T-helper 17 cell (primary cell): Measurements from ENCODE around the gene KCTD7. TPM values are rescaled to one million over a fixed set of nuclear protein-coding genes. Genes with fewer than 3 reads are reported as not detected.
A peak's percentile ranks its signal among the peaks of the same experiment; 100 is the strongest.
"Not testable (repeated sequence)": the region's sequence is repeated elsewhere in the genome, so short reads cannot be mapped to it uniquely, and the experiment has no call there.

Source experiments
- ATAC-seq: fragments of 150-1000 bp; cut with Tn5 transposase; 2 replicates; pipeline ENCODE4 v1.10.0; 2021; ENCODE audit warnings: mild to moderate bottlenecking, moderate library complexity
- DNase-seq, 3 donors: peaks; one replicate each; pipeline versions ENCODE4 v3.0.0 to v3.0.0-alpha.2; 2020 to 2021
- H3K9me3 ChIP-seq: one replicate; pipeline ENCODE4 v1.7.0; 2013; ENCODE audit warnings: low read length, mild to moderate bottlenecking; ENCODE audit not compliant: control insufficient read depth, poor library complexity, severe bottlenecking
- H3K27ac Mint-ChIP-seq: one replicate; pipeline ENCODE4 v1.8.0; 2022; ENCODE audit warnings: mild to moderate bottlenecking, moderate library complexity, mixed read lengths
- H3K27me3 Mint-ChIP-seq: one replicate; pipeline ENCODE4 v1.8.0; 2022; ENCODE audit warnings: mixed read lengths
- H3K36me3 Mint-ChIP-seq: one replicate; pipeline ENCODE4 v1.8.0; 2022; ENCODE audit warnings: low read depth, mixed read lengths
- H3K4me1 Mint-ChIP-seq: one replicate; pipeline ENCODE4 v1.8.0; 2022; ENCODE audit warnings: mild to moderate bottlenecking, mixed read lengths
- H3K4me3 Mint-ChIP-seq: one replicate; pipeline ENCODE4 v1.8.0; 2022; ENCODE audit warnings: mild to moderate bottlenecking, moderate library complexity, mixed read lengths
- total RNA-seq, 4 donors: library from RNA in 2 of 4; stranded (reverse) in 2 of 4; gene quantifications; one replicate each; pipeline ENCODE4 v1.2.3 and lab custom pipeline; 2022 to 2026

KCTD7 gene
- total RNA-seq, 2 donors from 2014 or later = 27.0 to 32.2 TPM

DNA sequence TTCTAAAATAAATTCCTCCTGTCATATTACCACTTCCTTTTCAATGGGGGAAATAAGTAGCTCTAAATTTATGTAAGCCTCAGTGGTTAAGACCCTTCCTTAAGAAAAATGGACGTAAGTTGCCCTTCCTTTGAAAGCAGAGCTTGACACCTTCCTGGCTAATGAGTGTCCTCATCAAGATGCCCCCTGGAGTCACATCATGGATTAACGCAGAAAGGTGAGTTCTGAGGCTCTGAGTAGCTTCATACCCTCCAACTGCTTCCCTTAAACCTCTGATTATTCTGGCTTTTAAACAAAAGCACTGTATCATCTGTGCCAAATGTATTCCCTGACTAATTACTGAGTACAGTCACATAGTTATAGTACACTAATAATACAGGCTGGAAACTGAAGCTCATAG is 14.7 kb downstream of the KCTD7 start:
- H3K9me3 ChIP-seq = no peaks in the 10 kb centered on the region
- no peak overlapping the region for H3K4me3 Mint-ChIP-seq
- peaks cover 3% of the 10 kb centered on the region for H3K36me3 Mint-ChIP-seq
- H3K27me3 Mint-ChIP-seq = no peaks in the 10 kb centered on the region
- DNase-seq = no peak
- ATAC-seq = no peak
- H3K27ac Mint-ChIP-seq = peak overlapping the region; percentile 77
- peaks cover 21% of the 10 kb centered on the region for H3K4me1 Mint-ChIP-seq

GRCh38 chr7:66651026-66651425 is 22.3 kb downstream of the KCTD7 start:
- DNase-seq, ATAC-seq, H3K27me3 Mint-ChIP-seq, H3K9me3 ChIP-seq, H3K4me3 Mint-ChIP-seq, H3K36me3 Mint-ChIP-seq: not testable (repeated sequence)
- Mint-ChIP-seq H3K4me1 (peaks cover 14% of the 10 kb centered on the region), H3K27ac (peak overlapping the region; percentile 81)

GRCh38 chr7:66653719-66654274 is 25.1 kb downstream of the KCTD7 start:
- ATAC-seq, DNase-seq, H3K27me3 Mint-ChIP-seq, H3K36me3 Mint-ChIP-seq, H3K9me3 ChIP-seq: not testable (repeated sequence)
- H3K27ac Mint-ChIP-seq = peak overlapping the region; percentile 97
- H3K4me3 Mint-ChIP-seq = peak overlapping the region; percentile 97
- peaks cover 11% of the 10 kb centered on the region for H3K4me1 Mint-ChIP-seq

DNA sequence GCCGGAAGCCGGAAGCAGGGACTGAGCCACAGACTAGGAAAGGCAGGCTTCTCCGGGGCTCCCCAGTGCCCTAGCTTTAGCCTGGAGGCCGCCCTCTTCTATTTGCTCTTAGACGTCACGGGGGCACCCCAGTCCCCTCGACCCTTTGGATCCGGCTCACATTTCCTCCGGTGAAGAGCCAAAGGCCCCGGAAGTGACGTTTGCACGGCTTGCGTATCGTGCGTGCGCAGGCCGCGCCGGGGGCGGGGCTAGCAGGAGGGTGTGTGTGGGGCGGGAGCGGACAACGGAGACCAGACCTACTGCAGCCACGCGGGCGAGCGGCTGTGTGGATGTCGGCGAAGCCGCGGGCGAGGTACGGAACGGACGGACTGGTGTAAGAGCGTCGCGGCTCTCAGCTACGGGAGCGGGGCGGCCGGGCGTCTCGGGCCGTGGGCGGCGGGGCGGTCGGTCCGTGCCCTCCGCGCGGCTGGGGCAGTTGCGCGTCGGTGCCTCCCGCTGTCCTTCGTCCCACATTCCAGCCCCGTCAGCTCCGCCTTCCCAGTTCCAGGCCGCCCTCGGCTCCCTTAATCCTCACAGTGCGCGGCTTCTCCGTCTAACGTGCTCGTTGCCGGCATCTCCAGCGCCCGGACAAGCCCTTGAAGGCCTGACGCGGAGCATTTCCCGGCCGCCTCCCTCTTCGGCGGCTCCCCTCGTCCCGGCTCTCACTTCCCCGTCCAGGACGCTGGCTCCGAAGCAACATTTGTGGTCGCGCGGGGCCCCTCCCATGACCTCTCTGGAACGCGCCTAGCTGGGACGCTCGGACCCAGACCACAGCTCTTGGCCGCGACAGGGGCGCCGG is 25.8 kb downstream of the KCTD7 start:
- DNase-seq (peak; percentile 95 to 97 (median 96)), ATAC-seq (peak; percentile 94)
- H3K4me1 Mint-ChIP-seq = peaks cover 11% of the 10 kb centered on the region
- no peaks in the 10 kb centered on the region for H3K27me3 Mint-ChIP-seq
- H3K36me3 Mint-ChIP-seq = no peaks in the 10 kb centered on the region
- H3K4me3 Mint-ChIP-seq = peak overlapping the region; percentile 97
- H3K9me3 ChIP-seq = no peaks in the 10 kb centered on the region
- H3K27ac Mint-ChIP-seq = peak overlapping the region; percentile 97

DNA sequence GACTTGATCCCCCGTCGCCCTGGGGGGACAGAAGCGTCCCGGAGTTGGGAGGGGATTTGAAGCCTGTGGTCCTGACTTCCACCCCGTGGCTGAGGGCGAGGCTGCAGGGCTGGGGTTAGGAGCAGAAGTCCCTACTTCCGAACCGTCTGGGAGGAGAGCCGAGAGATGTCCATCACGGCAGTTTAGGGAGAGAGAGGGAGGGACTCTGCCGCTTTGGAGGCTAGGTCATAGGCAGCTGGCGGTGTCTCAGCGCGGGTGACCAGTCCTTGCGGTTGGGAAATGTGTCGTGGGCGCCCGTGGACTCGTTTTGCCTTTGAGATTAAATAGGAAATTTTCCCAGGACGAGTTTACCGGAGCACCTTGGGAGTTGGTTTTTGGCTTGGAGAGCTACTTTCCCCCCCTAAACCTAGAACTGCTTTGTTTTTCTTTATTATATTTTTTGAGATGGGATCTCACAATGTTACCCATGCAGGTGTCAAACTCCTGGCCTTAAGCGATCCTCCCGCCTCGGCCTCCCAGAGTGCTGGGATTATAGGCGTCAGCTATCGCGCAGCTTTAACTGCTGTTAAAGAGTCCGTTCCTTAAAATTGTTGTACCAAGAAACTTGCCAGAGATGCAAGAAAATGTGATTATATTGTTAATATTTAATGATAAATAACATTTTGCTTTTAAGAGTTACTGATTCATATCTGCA is 26.6 kb downstream of the KCTD7 start:
- not testable (repeated sequence) for DNase-seq, H3K27me3 Mint-ChIP-seq, H3K36me3 Mint-ChIP-seq, H3K9me3 ChIP-seq, ATAC-seq
- peak overlapping the region; percentile 97 for H3K27ac Mint-ChIP-seq
- peak overlapping the region; percentile 97 for H3K4me3 Mint-ChIP-seq
- H3K4me1 Mint-ChIP-seq = peaks cover 12% of the 10 kb centered on the region

GRCh38 chr7:66655826-66656485 is 27.3 kb downstream of the KCTD7 start:
- H3K9me3 ChIP-seq, DNase-seq, H3K27ac Mint-ChIP-seq, H3K27me3 Mint-ChIP-seq, ATAC-seq, H3K36me3 Mint-ChIP-seq: not testable (repeated sequence)
- Mint-ChIP-seq H3K4me3 (peak overlapping the region; percentile 63), H3K4me1 (peaks cover 13% of the 10 kb centered on the region)

DNA sequence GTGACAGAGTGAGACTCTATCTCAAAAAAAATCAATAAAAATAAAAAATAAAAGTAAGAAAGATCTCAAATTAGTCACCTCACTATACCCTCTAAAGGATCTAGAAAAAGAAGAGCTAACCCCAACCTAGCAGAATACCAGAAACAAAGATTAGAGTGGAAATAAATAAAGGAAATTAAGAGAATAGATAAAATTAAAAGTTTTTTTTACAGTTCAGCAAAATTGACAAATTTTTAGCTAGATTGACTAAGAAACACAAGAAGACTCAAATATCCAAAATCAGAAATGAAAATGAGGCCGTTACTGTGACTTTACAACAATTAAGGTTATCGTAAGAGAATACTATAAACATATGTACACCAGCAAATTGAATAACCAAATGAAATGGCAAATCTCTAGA is 29.1 kb downstream of the KCTD7 start:
- Mint-ChIP-seq H3K27me3 (no peaks in the 10 kb centered on the region), H3K27ac (no peak overlapping the region), H3K36me3 (no peaks in the 10 kb centered on the region), H3K4me3 (no peak overlapping the region), H3K4me1 (peaks cover 13% of the 10 kb centered on the region)
- ATAC-seq (no peak), DNase-seq (no peak)
- no peaks in the 10 kb centered on the region for H3K9me3 ChIP-seq

DNA sequence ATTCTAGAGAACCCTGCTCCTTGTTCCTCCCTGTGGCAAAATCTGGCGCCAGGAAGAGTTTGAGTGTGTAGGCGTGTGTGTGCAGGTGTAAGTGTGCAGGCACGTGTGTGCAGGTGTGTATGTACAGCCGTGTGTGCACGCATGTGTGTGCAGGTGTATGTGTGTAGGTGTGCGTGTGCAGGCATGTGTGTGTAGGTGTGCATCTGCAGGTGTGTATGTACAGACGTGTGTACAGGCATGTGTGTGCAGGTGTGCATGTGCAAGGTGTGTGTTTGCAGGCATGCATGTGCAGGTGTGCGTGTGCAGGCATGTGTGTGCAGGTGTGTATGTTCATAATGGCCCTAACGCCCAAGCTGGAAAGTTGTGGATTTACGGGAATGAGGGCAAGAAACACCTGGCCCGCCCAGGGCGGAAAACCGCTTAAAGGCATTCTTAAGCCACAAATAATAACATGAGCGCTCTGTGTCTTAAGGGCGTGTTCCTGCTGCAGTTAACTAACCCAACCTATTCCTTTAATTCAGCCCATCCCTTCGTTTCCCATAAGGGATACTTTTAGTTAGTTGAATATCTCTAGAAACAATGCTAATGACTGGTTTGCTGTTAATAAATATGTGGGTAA is 34.1 kb downstream of the KCTD7 start:
- DNase-seq = no peak
- no peak overlapping the region for H3K27ac Mint-ChIP-seq
- no peak for ATAC-seq

DNA sequence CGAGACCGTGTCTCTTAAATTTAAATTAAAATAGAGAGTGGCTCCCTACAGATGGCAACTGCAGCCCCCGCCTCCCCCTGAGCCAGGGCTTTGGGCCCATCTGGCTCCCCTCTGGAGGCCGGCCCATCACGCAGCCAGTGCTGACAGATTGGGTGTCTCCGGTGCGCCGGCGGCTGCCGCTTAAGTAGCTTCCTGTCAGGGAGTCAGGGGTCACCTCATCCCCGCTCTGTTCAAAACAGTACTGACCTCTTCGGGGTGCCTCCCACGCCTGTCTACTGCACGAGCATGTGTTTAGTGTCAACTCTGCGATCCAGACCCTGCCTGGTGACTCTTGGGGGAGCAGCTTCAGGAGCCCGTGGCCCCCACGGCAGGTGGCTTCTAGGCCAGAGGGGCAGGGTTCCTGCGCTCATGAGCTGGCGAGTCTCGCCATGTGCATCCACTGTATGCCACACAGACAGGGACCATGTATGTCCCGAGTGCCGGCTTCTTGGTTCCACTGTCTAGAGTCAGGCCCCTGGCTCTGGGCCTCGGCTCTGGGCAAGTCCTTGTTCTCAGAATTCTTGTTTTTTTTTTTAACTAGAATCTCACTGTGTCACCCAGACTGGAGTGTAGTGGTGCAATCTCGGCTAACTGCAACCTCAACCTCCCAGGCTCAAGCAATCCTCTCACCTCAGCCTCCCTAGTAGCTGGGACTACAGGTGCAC is 36.1 kb downstream of the KCTD7 start:
- Mint-ChIP-seq H3K36me3 (no peaks in the 10 kb centered on the region), H3K4me3 (no peak overlapping the region), H3K27ac (peak overlapping the region; percentile 45), H3K27me3 (no peaks in the 10 kb centered on the region), H3K4me1 (peaks cover 11% of the 10 kb centered on the region)
- no peaks in the 10 kb centered on the region for H3K9me3 ChIP-seq
- no peak for DNase-seq
- no peak for ATAC-seq

More for the DNA sequence above, 34.1 kb downstream of the KCTD7 start:
- H3K36me3 Mint-ChIP-seq = no peaks in the 10 kb centered on the region
- H3K4me3 Mint-ChIP-seq = no peak overlapping the region
- no peaks in the 10 kb centered on the region for H3K9me3 ChIP-seq
- peaks cover 11% of the 10 kb centered on the region for H3K4me1 Mint-ChIP-seq
- no peaks in the 10 kb centered on the region for H3K27me3 Mint-ChIP-seq

DNA sequence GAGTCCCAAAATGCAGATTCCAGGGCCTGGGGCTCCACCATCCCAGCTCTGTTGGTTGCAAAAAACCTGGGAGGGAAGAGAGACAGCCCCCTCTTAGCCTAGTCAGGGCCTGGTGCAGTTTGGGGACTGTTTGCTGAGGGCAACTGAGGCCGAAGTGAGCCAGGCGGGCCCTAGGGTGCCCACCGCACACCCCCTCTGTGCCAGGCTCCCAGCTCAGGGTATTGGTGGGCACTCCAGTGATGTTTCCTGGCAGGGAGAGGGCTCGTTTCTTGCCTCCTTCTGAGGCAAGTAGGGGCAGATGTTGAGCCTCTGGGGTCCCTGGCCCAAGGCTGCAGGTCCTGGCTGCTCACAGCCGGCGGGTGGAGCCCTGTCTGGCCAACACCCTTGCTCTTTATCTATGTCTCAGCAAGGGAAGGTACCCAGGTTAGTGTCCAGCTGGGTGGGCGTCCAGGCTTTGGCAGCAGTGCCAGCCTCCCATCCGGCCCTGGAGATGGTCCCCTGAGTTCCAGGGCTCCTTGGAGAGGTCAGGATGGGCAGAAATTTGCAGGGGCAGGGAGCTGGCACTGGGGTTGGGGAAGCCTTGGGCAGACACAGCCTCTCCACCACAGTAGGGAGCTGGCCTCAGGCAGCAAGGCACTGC is 37.8 kb downstream of the KCTD7 start:
- no peaks in the 10 kb centered on the region for H3K27me3 Mint-ChIP-seq
- no peaks in the 10 kb centered on the region for H3K9me3 ChIP-seq
- peaks cover 13% of the 10 kb centered on the region for H3K4me1 Mint-ChIP-seq
- no peak overlapping the region for H3K4me3 Mint-ChIP-seq
- no peaks in the 10 kb centered on the region for H3K36me3 Mint-ChIP-seq
- peak overlapping the region; percentile 19 for H3K27ac Mint-ChIP-seq
- ATAC-seq (no peak), DNase-seq (no peak)

- Mint-ChIP-seq H3K4me1 (peaks cover 13% of the 10 kb centered on the region), H3K27me3 (no peaks in the 10 kb centered on the region), H3K27ac (no peak overlapping the region), H3K4me3 (no peak overlapping the region), H3K36me3 (no peaks in the 10 kb centered on the region)
- DNase-seq (no peak), ATAC-seq (no peak)
- H3K9me3 ChIP-seq = no peaks in the 10 kb centered on the region
Observed at GRCh38 chr7:66667023-66667728, 38.5 kb downstream of the KCTD7 start.
